SK-N-MC (cell line): Measurements from ENCODE around the gene SMO.

Experiments
- EZH2 ChIP-seq: fragments of 200-600 bp; sonication (generic); IDR thresholded peaks from one replicate; pipeline ENCODE4 v1.6.1; 2017; ENCODE audit warnings: antibody characterized with exemption
- POLR2AphosphoS5 ChIP-seq: IDR thresholded peaks from 2 replicates; pipeline ENCODE4 v1.6.1; 2012; ENCODE audit warnings: mild to moderate bottlenecking, low read depth, low read length, borderline replicate concordance

DNA sequence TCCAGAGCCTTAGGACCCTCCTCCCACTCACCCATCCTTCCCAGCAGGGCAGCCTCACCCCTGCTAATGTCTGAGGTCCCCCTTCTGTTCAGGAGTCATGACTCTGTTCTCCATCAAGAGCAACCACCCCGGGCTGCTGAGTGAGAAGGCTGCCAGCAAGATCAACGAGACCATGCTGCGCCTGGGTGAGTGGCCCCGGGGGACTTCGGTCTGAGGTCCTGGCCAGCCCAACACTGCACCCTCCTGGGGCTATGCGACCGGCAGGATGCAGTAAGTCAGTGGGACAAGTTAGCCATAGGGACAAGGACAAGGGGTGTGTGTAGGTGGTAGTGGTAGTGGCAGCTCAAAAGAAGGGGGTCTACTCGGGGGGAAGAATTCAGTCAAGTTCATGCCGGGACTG, 20.2 kb downstream of the SMO start:
- no peak for TF ChIP-seq POLR2AphosphoS5
- TF ChIP-seq EZH2 = no peak
